HG03520 (cell line): ENCODE results near the gene ADPRH.
A peak's percentile ranks its signal among the peaks of the same experiment; 100 is the strongest.

ENCODE experiments used
- ATAC-seq: cut with Tn5 transposase; IDR thresholded peaks from one replicate; pipeline ENCODE4 v1.9.1; 2021; ENCODE audit warnings: mild to moderate bottlenecking, moderate library complexity; ENCODE audit not compliant: unreplicated experiment

The ADPRH gene

GRCh38 chr3:119627461-119627860 lies 48.2 kb downstream of the ADPRH start:
- ATAC-seq: no peak

DNA sequence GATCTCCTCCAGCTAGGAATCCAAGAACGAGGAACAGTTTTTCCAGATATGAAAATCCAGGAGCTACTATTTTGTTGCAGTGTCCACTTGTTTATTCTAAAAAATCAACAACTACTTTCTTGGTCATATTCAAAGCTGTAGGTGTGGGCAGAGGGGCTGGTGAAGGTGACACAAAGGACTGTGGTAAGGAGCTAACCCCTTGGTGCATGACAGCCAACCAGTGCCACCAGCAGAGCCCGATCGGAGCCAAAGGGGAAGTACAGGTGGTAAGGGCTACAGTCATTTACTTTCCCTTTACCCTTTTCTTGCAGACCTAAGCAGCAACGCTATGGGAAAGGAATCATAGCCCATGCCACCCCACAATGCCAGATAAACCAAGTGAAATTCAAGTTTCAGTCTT lies 49.1 kb downstream of the ADPRH start:
- ATAC-seq: peak; percentile 46

DNA sequence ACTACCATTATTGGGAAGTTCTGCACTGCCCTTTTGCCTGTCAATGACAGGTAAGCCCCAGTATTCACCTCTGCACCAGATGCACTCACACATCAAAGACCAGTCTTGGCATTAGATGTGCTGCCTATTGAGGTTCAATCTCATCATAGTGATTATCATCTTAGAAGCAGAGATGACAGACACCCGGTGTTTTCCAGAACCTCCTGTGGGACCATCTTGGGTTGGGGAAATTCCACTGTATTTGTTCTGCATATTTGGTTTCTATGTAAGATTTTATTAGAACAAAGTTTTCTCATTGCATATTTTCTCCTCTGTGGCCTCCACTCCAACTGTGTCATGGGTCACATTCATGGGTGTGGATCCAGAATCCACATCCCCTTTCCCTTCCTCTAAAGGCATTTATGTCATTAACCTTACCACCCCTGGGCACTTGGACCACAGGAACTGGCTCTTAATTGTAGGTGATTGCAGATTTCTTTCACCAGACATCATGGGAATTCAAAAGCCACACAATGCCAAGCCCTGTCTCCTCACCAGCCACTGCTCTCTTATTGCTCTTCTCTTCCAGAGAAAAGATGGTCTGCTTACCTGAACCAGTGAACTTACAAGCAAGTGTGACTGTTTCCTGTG lies 49.6 kb downstream of the ADPRH start:
- ATAC-seq: peak; percentile 30

DNA sequence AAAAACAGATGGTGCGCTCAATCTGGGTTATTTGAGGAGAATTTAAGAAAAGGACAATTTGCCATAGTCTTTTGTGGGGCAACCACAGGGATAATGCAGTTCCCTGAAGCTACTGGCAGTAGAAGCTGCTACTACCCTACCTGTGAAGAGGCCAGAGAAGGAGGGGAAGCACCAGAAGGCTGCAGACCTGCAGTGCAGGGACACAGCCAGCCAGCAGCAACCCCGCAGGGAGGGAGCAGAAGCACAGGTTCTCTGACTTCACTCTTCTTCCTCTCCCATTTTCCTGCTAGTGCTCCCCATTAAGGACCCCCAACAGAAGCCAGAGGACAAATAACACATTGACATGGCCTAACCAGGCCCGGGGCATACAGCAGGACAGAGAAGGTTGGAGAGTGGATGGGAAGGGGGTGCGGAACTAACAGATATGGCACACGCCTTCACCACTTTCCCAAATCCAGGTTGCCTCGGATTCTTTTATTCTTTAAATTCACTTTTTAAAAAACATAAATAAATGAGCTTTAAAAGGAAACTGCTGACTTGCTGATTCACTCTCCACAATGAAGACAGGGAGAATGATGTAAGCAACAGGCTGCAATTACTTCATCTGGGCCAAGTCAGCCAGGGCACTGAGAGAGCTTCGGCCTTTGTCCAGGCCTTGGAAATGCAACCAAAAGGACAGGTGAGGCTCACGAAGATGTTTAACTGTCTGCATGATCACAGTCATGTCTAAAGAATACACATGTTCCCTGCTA lies 51.0 kb downstream of the ADPRH start:
- no peak for ATAC-seq

DNA sequence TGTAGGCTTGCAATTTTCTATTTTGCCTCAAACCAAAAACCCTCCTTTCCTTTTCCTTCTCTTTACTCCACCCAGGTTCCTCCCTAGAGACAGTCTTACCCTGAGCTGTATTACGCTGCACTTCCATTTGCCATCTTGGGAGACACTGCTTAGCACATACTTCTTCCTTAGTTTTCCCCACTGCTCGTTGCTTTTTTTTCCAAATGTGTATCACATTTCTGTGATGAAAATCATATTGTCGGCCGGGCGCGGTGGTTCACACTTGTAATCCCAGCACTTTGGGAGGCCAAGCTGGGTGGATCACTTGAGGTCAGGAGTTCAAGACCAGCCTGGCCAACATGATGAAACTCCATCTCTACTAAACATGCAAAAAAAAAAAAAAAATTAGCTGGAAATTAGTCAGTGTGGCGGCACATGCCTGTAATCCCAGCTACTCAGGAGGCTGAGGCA lies 51.6 kb downstream of the ADPRH start:
- no peak for ATAC-seq

GRCh38 chr3:119631516-119631915 lies 52.2 kb downstream of the ADPRH start:
- no peak for ATAC-seq

- ATAC-seq: no peak
Observed at GRCh38 chr3:119632216-119632615, 52.9 kb downstream of the ADPRH start.

GRCh38 chr3:119632829-119633228 lies 53.5 kb downstream of the ADPRH start:
- ATAC-seq: no peak

DNA sequence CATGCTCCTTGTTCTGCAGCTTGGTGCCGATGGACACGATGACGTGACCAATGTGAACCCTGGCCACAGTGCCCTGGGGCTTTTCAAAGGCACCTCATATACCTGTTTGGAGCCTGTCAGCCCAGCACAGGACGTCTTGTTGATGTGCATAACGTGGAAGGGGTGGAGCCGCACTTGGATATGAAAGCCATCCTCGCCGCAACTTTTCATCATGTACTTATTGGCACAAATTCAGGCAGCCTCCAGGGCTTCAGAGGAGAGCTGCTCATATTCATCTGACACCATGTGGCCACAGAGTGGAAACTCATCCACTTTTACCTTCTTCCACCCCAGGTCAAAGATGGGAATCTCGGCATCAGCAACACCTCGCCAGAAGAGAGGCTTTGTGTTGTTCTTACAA lies 56.4 kb downstream of the ADPRH start:
- ATAC-seq: no peak

GRCh38 chr3:119636249-119636648 lies 57.0 kb downstream of the ADPRH start:
- no peak for ATAC-seq

- no peak for ATAC-seq
Observed at GRCh38 chr3:119636891-119637611, 57.8 kb downstream of the ADPRH start.

GRCh38 chr3:119637679-119638477 lies 58.6 kb downstream of the ADPRH start:
- peak; percentile 23 for ATAC-seq
